H1 (cell line): ENCODE results near the gene MBP. TPM values are rescaled to one million over a fixed set of nuclear protein-coding genes. Genes with fewer than 3 reads are reported as not detected.

Experiments used
- CTCF ChIA-PET: fragments of 300-600 bp; sonication (Branson Sonifier 250); formaldehyde crosslinking; loops from one replicate; lab custom pipeline; 2021; ENCODE audit not compliant: partially characterized antibody; lab: Charles Lee
- POLR2A ChIA-PET: fragments of 300-600 bp; sonication (Branson Sonifier 250); formaldehyde crosslinking; loops from one replicate; lab custom pipeline; 2021; ENCODE audit warnings: inconsistent platforms; ENCODE audit not compliant: partially characterized antibody; lab: Charles Lee
- DNase-seq, 2 experiments: peaks; one replicate each; pipeline versions ENCODE4 v3.0.0 to v3.0.0-alpha.2; 2010 to 2022; ENCODE audit warnings: low spot score in 2 of 2, low read depth in 1 of 2, mixed read lengths in 1 of 2
- FAIRE-seq: peaks from 2 replicates; lab custom pipeline; 2011; peaks lifted over from hg19 to GRCh38; lab: Jason Lieb, UNC
- H2AFZ ChIP-seq: 2 replicates; pipeline ENCODE4 v1.8.1; 2012; ENCODE audit warnings: low read length, inconsistent platforms
- H2AK5ac ChIP-seq: 2 replicates; pipeline ENCODE4 v1.6.1; 2013; ENCODE audit warnings: low read depth, low read length
- H2BK120ac ChIP-seq: replicated peaks from 2 replicates; pipeline ENCODE3; 2013; ENCODE audit warnings: low read depth, low read length, inconsistent platforms
- H2BK12ac ChIP-seq: 2 replicates; pipeline ENCODE4 v1.6.1; 2013; ENCODE audit warnings: low read depth, low read length
- H2BK15ac ChIP-seq: 2 replicates; pipeline ENCODE4 v1.6.1; 2013; ENCODE audit warnings: low read length
- H2BK20ac ChIP-seq: 2 replicates; pipeline ENCODE4 v1.6.1; 2013; ENCODE audit warnings: low read length
- H2BK5ac ChIP-seq: 2 replicates; pipeline ENCODE4 v1.6.1; 2013; ENCODE audit warnings: low read depth, low read length
- H3K14ac ChIP-seq: 2 replicates; pipeline ENCODE4 v1.6.1; 2013; ENCODE audit warnings: inconsistent platforms; ENCODE audit not compliant: insufficient read length
- H3K18ac ChIP-seq: 2 replicates; pipeline ENCODE4 v1.6.1; 2013; ENCODE audit warnings: low read length; ENCODE audit errors: extremely low read depth
- H3K23ac ChIP-seq: 2 replicates; pipeline ENCODE4 v1.6.1; 2013; ENCODE audit warnings: inconsistent platforms; ENCODE audit not compliant: insufficient read length
- H3K23me2 ChIP-seq: 2 replicates; pipeline ENCODE4 v1.6.1; 2013; ENCODE audit warnings: low read depth, low read length
- H3K27ac ChIP-seq: 2 replicates; pipeline ENCODE4 v1.6.1; 2011; ENCODE audit warnings: low read depth, low read length, inconsistent platforms
- H3K27me3 ChIP-seq, 4 experiments: replicated peaks in 1 of 4; 1 replicate in 1 of 4; 2 replicates in 3 of 4; pipeline versions ENCODE4 v1.6.1 to v1.8.1; 2011 to 2013; ENCODE audit warnings: low read length in 3 of 4, mild to moderate bottlenecking in 3 of 4, inconsistent platforms in 2 of 4, mixed read lengths in 2 of 4, moderate library complexity in 1 of 4; ENCODE audit not compliant: control insufficient read depth in 3 of 4, insufficient read depth in 3 of 4; ENCODE audit errors: extremely low read depth in 1 of 4
- H3K36me3 ChIP-seq, 4 experiments: 2 replicates each; pipeline versions ENCODE4 v1.6.1 to v1.8.1; 2011 to 2013; ENCODE audit warnings: mild to moderate bottlenecking in 4 of 4, low read length in 3 of 4, moderate library complexity in 2 of 4, control low read depth in 1 of 4, inconsistent platforms in 1 of 4; ENCODE audit not compliant: insufficient read depth in 4 of 4, control insufficient read depth in 2 of 4
- H3K4ac ChIP-seq: replicated peaks from 2 replicates; pipeline ENCODE3; 2013; ENCODE audit warnings: low read length, low read depth, mixed read lengths, inconsistent platforms; ENCODE audit not compliant: insufficient read length
- H3K4me1 ChIP-seq, 4 experiments: replicated peaks in 1 of 4; 1 replicate in 1 of 4; 2 replicates in 3 of 4; pipeline versions ENCODE4 v1.6.1 to v1.8.1; 2011 to 2013; ENCODE audit warnings: low read length in 3 of 4, inconsistent platforms in 2 of 4, mixed read lengths in 1 of 4; ENCODE audit not compliant: insufficient read depth in 4 of 4, control insufficient read depth in 3 of 4
- H3K4me2 ChIP-seq, 2 experiments: 2 replicates each; pipeline versions ENCODE4 v1.6.1 to v1.8.1; 2011 to 2013; ENCODE audit warnings: low read depth in 2 of 2, low read length in 2 of 2, control low read depth in 1 of 2, inconsistent platforms in 1 of 2, mild to moderate bottlenecking in 1 of 2; ENCODE audit not compliant: insufficient read depth in 1 of 2
- H3K4me3 ChIP-seq, 4 experiments: fragments of 200-600, 300-600 bp in 1 of 4; sonication (generic), shearing (Covaris generic), sonication (Bioruptor Twin) in 1 of 4; 2 replicates each; pipeline versions ENCODE4 v1.5.1 to v1.8.1; 2011 to 2016; ENCODE audit warnings: low read length in 4 of 4, low read depth in 3 of 4, control low read depth in 2 of 4, inconsistent platforms in 2 of 4, mild to moderate bottlenecking in 2 of 4, mixed read lengths in 1 of 4, moderate library complexity in 1 of 4; ENCODE audit not compliant: insufficient read depth in 2 of 4; ENCODE audit errors: extremely low read depth in 1 of 4
- H3K56ac ChIP-seq: replicated peaks from 2 replicates; pipeline ENCODE3; 2013; ENCODE audit warnings: low read depth, mild to moderate bottlenecking, mixed read lengths, low read length, inconsistent platforms; ENCODE audit not compliant: insufficient read length
- H3K79me1 ChIP-seq: 2 replicates; pipeline ENCODE4 v1.6.1; 2013; ENCODE audit warnings: low read depth, low read length, control low read depth
- H3K79me2 ChIP-seq, 2 experiments: 2 replicates each; pipeline versions ENCODE4 v1.6.1 to v1.8.1; 2012 to 2013; ENCODE audit warnings: low read length in 2 of 2, mild to moderate bottlenecking in 2 of 2, inconsistent platforms in 1 of 2; ENCODE audit not compliant: insufficient read depth in 2 of 2, control insufficient read depth in 1 of 2
- H3K9ac ChIP-seq, 4 experiments: replicated peaks in 1 of 4; 1 replicate in 1 of 4; 2 replicates in 3 of 4; pipeline versions ENCODE4 v1.6.1 to v1.8.1; 2011 to 2013; ENCODE audit warnings: low read depth in 3 of 4, low read length in 3 of 4, control low read depth in 2 of 4, mild to moderate bottlenecking in 2 of 4, moderate library complexity in 2 of 4, inconsistent platforms in 1 of 4; ENCODE audit errors: extremely low read depth in 1 of 4
- H3K9me3 ChIP-seq, 2 experiments: 2 replicates each; pipeline versions ENCODE4 v1.6.1 to v1.8.1; 2012 to 2013; ENCODE audit warnings: mild to moderate bottlenecking in 2 of 2, moderate library complexity in 2 of 2, control low read depth in 1 of 2, inconsistent platforms in 1 of 2, low read depth in 1 of 2, low read length in 1 of 2, mixed read lengths in 1 of 2; ENCODE audit not compliant: insufficient read depth in 2 of 2
- H4K20me1 ChIP-seq, 2 experiments: replicated peaks in 1 of 2; 2 replicates each; pipeline versions ENCODE3 to v1.8.1; 2011 to 2013; ENCODE audit warnings: inconsistent platforms in 2 of 2, low read length in 2 of 2, mild to moderate bottlenecking in 1 of 2; ENCODE audit not compliant: insufficient read depth in 2 of 2, control insufficient read depth in 1 of 2
- H4K5ac ChIP-seq: 2 replicates; pipeline ENCODE4 v1.6.1; 2013; ENCODE audit warnings: low read length, low read depth, mixed read lengths, inconsistent platforms; ENCODE audit not compliant: insufficient read length
- H4K8ac ChIP-seq: 2 replicates; pipeline ENCODE4 v1.8.0; 2013; ENCODE audit warnings: mild to moderate bottlenecking, moderate library complexity, low read length, inconsistent platforms; ENCODE audit not compliant: insufficient read depth; ENCODE audit errors: extremely low read depth
- H4K91ac ChIP-seq: replicated peaks from 2 replicates; pipeline ENCODE3; 2013; ENCODE audit warnings: low read length, mixed read lengths, inconsistent platforms; ENCODE audit not compliant: insufficient read length
- CEBPB ChIP-seq: IDR thresholded peaks from 2 replicates; pipeline ENCODE4 v1.6.1; 2012; ENCODE audit warnings: low read depth, low read length
- CREB1 ChIP-seq: IDR thresholded peaks from 2 replicates; pipeline ENCODE4 v1.6.1; 2012; ENCODE audit warnings: inconsistent platforms
- HDAC6 ChIP-seq: IDR thresholded peaks from one replicate; pipeline ENCODE4 v1.7.1; 2012; ENCODE audit warnings: low read depth, mild to moderate bottlenecking, inconsistent platforms, low read length, moderate library complexity
- JUN ChIP-seq: IDR thresholded peaks from 2 replicates; pipeline ENCODE4 v1.6.1; 2011; ENCODE audit warnings: low read depth, mild to moderate bottlenecking, improper control_type of control experiment, low read length
- JUND ChIP-seq: IDR thresholded peaks from 2 replicates; pipeline ENCODE4 v1.6.1; 2011; ENCODE audit warnings: mild to moderate bottlenecking, improper control_type of control experiment, low read length
- MAFK ChIP-seq: IDR thresholded peaks from 2 replicates; pipeline ENCODE4 v1.6.1; 2012; ENCODE audit warnings: low read depth, mild to moderate bottlenecking, improper control_type of control experiment, low read length
- RNF2 ChIP-seq: fragments of 200-900, 300-1000 bp; sonication (generic); IDR thresholded peaks from 2 replicates; pipeline ENCODE4 v1.7.1; 2016; ENCODE audit warnings: borderline replicate concordance, low read depth, mild to moderate bottlenecking, antibody characterized with exemption, low read length; ENCODE audit not compliant: poor library complexity, severe bottlenecking; ENCODE audit errors: missing control alignments
- TCF12 ChIP-seq: IDR thresholded peaks from 2 replicates; pipeline ENCODE4 v1.6.1; 2011; ENCODE audit warnings: low read depth, mild to moderate bottlenecking, low read length
- TEAD4 ChIP-seq: IDR thresholded peaks from 2 replicates; pipeline ENCODE4 v1.6.1; 2012; ENCODE audit warnings: low read depth, low read length, inconsistent platforms, mixed read lengths
- USF2 ChIP-seq: IDR thresholded peaks from 2 replicates; pipeline ENCODE4 v1.6.1; 2011; ENCODE audit warnings: low read length, improper control_type of control experiment
- WGBS, 2 experiments: shearing (Covaris generic) in 1 of 2; methylation state at CpG; one replicate each; pipeline versions ENCODE4 v1.1.6 to v1.1.7; 2013 to 2015; ENCODE audit warnings: low lambda C conversion rate in 2 of 2, mixed read lengths in 2 of 2, inconsistent platforms in 1 of 2, low coverage in 1 of 2, missing lambda C conversion rate in 1 of 2; ENCODE audit not compliant: insufficient replicate concordance in 2 of 2, insufficient coverage in 1 of 2, insufficient read length in 1 of 2; ENCODE audit errors: extremely low coverage in 1 of 2, missing lambda C conversion rate in 1 of 2; 5-methylcytosine and 5-hydroxymethylcytosine counted together
- polyA plus RNA-seq, 7 experiments: library from polyadenylated mRNA; depleted of rRNA in 3 of 7; stranded (reverse) in 5 of 7; unstranded in 2 of 7; fragments of >200 nt in 5 of 7; fragments of 200-250 nt in 2 of 7; gene quantifications; 1 replicate in 5 of 7; 2 replicates in 1 of 7; 4 replicates in 1 of 7; pipeline versions ENCODE4 v1.2.1 to v1.2.3, GENCODE V29; 2011 to 2013; ENCODE audit warnings: missing spikeins in 2 of 7, mixed read lengths in 2 of 7
- total RNA-seq: library from RNA; stranded (reverse); fragmentation: NEBNext Ultra II Directional; extraction: Animal tissue kit (Norgen Biotek cat#: 25700); gene quantifications from 2 replicates; pipeline ENCODE4 v1.2.1, GENCODE V29; 2021

Gene MBP
- total and polyA plus RNA-seq, 2 of the 8 experiments (the other 6 are each of a cell fraction or from before 2014, with no cell fraction given), result 7.7 to 19.2 TPM

- H3K79me1 ChIP-seq, result peaks cover 4% of the 10 kb centered on the region; the same call in 1 of the 2 replicates
- 75% methylated on average over 13 of the region's 14 CpGs; no CpG with 5 or more reads in 1 of the 2 experiments for WGBS, 2 experiments
- 0 out of 2 replicates have a peak overlapping the region, but pooled peaks have one; percentile 77 for H2AK5ac ChIP-seq
- H3K27me3 ChIP-seq, result peaks cover 0 to 12% (median 3%) of the 10 kb centered on the region in 4 experiments; a peak in 2 of 7 replicates
- H3K4me2 ChIP-seq, result peak overlapping the region in 1 of 2 experiments; percentile 1; a peak in 1 of 4 replicates
- peaks cover 0 to 24% (median 4%) of the 10 kb centered on the region in 4 experiments; a peak in 5 of 7 replicates for H3K4me1 ChIP-seq
- H3K36me3 ChIP-seq, result no peaks in the 10 kb centered on the region
- H4K91ac ChIP-seq, result no peak overlapping the region
- H2AFZ ChIP-seq, result no peak overlapping the region
- FAIRE-seq (no peak), DNase-seq (peak in 1 of 2 experiments; percentile 86)
- CTCF ChIA-PET, result interaction anchor here (1.3 kb wide), 1 partner anchor 152 kb away, joined by 3 read pairs; no protein-coding TSS in a partner anchor
- H2BK120ac ChIP-seq, result no peak overlapping the region
- H4K20me1 ChIP-seq, result peaks cover 0 to 8% of the 10 kb centered on the region in 2 experiments
- H3K9ac ChIP-seq, result peak overlapping the region in 1 of 4 experiments; percentile 6; a peak in 1 of 7 replicates
- H3K18ac ChIP-seq, result no peak overlapping the region
- H3K23ac ChIP-seq, result no peak overlapping the region
- H3K9me3 ChIP-seq, result no peaks in the 10 kb centered on the region
- H3K27ac ChIP-seq, result no peak overlapping the region
- H3K23me2 ChIP-seq, result peaks cover 4% of the 10 kb centered on the region; the same call in 1 of the 2 replicates
- H2BK20ac ChIP-seq, result no peak overlapping the region
- POLR2A ChIA-PET, result no interaction called here
- no peak overlapping the region for H3K4ac ChIP-seq
- 0 out of 4 replicates have a peak, but pooled peaks cover 0 to 3% of the 10 kb centered on the region in 2 experiments for H3K79me2 ChIP-seq
- H3K14ac ChIP-seq, result no peak overlapping the region
- no peak overlapping the region for H3K56ac ChIP-seq
- H2BK5ac ChIP-seq, result peak overlapping the region; percentile 57; the same call in 1 of the 2 replicates
- no peak overlapping the region for H4K5ac ChIP-seq
- no peak overlapping the region for H3K4me3 ChIP-seq
- H2BK12ac ChIP-seq, result peak overlapping the region; percentile 85; the same call in 1 of the 2 replicates
- H4K8ac ChIP-seq, result no peak overlapping the region
- 0 out of 2 replicates have a peak overlapping the region, but pooled peaks have one; percentile 23 for H2BK15ac ChIP-seq
- 0 out of 2 replicates have a peak, but pooled peaks have one; percentile 46 for TF ChIP-seq TCF12
- peak; percentile 55; the same call in 1 of the 2 replicates for TF ChIP-seq TEAD4
- no peak for TF ChIP-seq CEBPB
- TF ChIP-seq HDAC6, result no peak
- 0 out of 2 replicates have a peak, but pooled peaks have one; percentile 15 for TF ChIP-seq JUN
- TF ChIP-seq CREB1, result no peak
- TF ChIP-seq RNF2, result no peak
- TF ChIP-seq USF2, result no peak
- peak; percentile 81 for TF ChIP-seq JUND
- no peak for TF ChIP-seq MAFK
Observed at GRCh38 chr18:77088963-77089722, 43.4 kb downstream of the MBP start.
